ENCODE data around the gene RALGPS2.
"Not testable (repeated sequence)": the region's sequence is repeated elsewhere in the genome, so short reads cannot be mapped to it uniquely, and the experiment has no call there.

The RALGPS2 gene

GRCh38 chr1:178745260-178745659 lies 20.2 kb downstream of the RALGPS2 start:
- H3K36me3 ChIP-seq (ENCODE audit: insufficient read depth, low read length) = peaks cover 26% of the 10 kb centered on the region
- H3K4me3 ChIP-seq = no peak overlapping the region
- TF ChIP-seq POLR2AphosphoS5 (IDR thresholded peaks at IDR 0.05; ENCODE audit: borderline replicate concordance, low read depth, low read length) (no peak), EZH2 (IDR thresholded peaks at IDR 0.05) (no peak), FOXP2 (optimal IDR thresholded peaks at IDR 0.05; ENCODE audit: control extremely low read depth, extremely low read length, insufficient read depth) (no peak)
- H3K27ac ChIP-seq = no peak overlapping the region
- H3K9me3 ChIP-seq (ENCODE audit: low read depth, low read length) = peaks cover 8% of the 10 kb centered on the region; the same call in 1 of the 2 replicates
- no peak for DNase-seq (ENCODE audit: low read depth, low spot score)
- no peak overlapping the region for H3K9ac ChIP-seq (ENCODE audit: insufficient read length)

DNA sequence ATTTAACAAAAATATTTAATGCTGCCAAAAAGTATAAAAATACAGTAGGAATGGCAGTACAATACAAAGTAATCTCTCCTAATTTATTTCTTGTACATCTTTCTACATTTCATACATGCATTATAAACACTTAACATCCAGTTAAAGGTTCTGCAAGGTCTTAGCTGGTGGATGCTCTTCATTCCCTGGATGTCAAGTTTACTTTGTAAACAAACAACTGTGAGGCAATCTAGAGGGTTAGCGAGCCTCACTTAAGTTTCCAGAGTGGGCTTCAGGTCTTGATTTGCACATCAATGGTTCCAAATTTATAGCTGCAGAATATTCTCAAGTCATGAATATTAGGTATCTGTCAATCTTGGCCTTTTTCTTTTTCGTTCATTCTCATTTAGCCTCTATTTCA lies 21.3 kb downstream of the RALGPS2 start:
- no peak overlapping the region for H3K4me3 ChIP-seq
- no peak overlapping the region for H3K27ac ChIP-seq
- no peak for DNase-seq (ENCODE audit: low read depth, low spot score)
- peaks cover 23% of the 10 kb centered on the region for H3K36me3 ChIP-seq (ENCODE audit: insufficient read depth, low read length)
- H3K9ac ChIP-seq (ENCODE audit: insufficient read length) = no peak overlapping the region
- H3K9me3 ChIP-seq (ENCODE audit: low read depth, low read length) = peaks cover 8% of the 10 kb centered on the region; the same call in 1 of the 2 replicates
- TF ChIP-seq EZH2 (IDR thresholded peaks at IDR 0.05) (no peak), POLR2AphosphoS5 (IDR thresholded peaks at IDR 0.05; ENCODE audit: borderline replicate concordance, low read depth, low read length) (no peak), FOXP2 (optimal IDR thresholded peaks at IDR 0.05; ENCODE audit: control extremely low read depth, extremely low read length, insufficient read depth) (no peak)

DNA sequence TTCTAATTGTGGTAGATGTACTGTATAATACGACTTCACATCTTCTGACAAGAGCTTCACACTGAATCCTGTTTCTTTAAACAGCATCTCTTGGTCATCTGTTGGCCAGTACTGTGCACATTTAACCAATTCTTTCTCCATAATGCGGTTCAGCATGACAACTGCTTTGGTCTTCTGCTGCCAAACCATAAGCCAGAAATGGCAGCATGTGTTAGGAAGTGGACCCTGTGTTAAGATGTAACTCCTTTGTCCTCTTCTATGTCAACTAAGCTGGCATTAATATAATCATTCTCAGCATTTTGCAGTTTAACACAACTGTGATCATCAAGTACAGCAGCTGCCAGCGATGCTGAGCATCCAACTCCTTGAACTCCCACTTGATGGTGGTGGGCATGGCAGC lies 22.3 kb downstream of the RALGPS2 start:
- H3K27ac ChIP-seq; H3K4me3 ChIP-seq; DNase-seq (ENCODE audit: low read depth, low spot score); H3K9me3 ChIP-seq (ENCODE audit: low read depth, low read length); H3K9ac ChIP-seq (ENCODE audit: insufficient read length): not testable (repeated sequence)
- peaks cover 16% of the 10 kb centered on the region for H3K36me3 ChIP-seq (ENCODE audit: insufficient read depth, low read length)

DNA sequence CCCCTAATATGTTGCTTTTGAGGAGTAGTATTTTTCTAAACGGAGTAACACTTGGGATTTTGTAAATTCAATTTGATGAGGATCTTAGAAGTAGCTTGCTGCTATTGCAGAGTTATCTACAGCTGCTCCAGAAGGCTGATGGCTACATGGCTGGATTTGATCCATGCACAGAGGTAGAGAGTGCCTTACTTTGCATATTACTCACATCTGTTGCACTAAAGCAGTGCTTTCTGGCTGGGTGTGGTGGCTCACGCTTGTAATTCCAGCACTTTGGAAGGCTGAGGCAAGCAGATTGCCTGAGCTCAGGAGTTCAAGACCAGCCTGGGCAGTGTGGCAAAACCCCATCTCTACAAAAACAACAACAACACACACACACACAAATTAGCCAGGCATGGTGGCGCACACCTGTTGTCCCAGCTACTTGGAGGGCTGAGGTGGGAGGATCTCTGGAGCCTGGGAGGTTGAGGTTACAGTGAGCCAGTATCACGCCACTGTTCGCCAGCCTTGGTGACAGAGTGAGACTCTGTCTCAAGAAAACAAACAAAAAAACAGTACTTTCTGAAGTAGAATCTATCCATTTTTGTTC lies 24.6 kb downstream of the RALGPS2 start:
- no peak for DNase-seq (ENCODE audit: low read depth, low spot score)
- Histone ChIP-seq H3K9ac (ENCODE audit: insufficient read length) (no peak overlapping the region), H3K27ac (no peak overlapping the region), H3K9me3 (ENCODE audit: low read depth, low read length) (no peaks in the 10 kb centered on the region), H3K4me3 (no peak overlapping the region), H3K36me3 (ENCODE audit: insufficient read depth, low read length) (no peaks in the 10 kb centered on the region)
- TF ChIP-seq EZH2 (IDR thresholded peaks at IDR 0.05) (no peak), POLR2AphosphoS5 (IDR thresholded peaks at IDR 0.05; ENCODE audit: borderline replicate concordance, low read depth, low read length) (no peak), FOXP2 (optimal IDR thresholded peaks at IDR 0.05; ENCODE audit: control extremely low read depth, extremely low read length, insufficient read depth) (no peak)

DNA sequence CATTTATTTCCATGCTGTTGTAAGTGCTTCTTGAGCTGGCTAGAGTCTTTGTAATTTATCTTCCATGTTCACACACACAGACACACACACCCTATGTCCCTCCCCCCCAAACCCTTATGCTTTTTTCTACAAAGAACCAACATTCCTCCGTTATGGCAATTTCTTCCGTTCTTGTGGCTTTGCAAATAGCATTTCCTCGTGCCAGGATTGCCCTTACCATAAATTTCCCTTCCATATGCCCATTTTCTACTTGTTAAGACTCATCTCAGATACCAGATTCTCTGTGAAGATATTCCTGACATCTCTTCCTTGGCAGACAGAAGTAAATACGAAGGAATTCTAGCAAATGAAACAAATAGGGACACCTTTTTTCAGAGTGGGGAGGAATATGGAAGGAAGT lies 26.0 kb downstream of the RALGPS2 start:
- Histone ChIP-seq H3K27ac (no peak overlapping the region), H3K9ac (ENCODE audit: insufficient read length) (no peak overlapping the region), H3K4me3 (no peak overlapping the region), H3K36me3 (ENCODE audit: insufficient read depth, low read length) (no peaks in the 10 kb centered on the region), H3K9me3 (ENCODE audit: low read depth, low read length) (no peaks in the 10 kb centered on the region)
- DNase-seq (ENCODE audit: low read depth, low spot score) = no peak
- TF ChIP-seq FOXP2 (optimal IDR thresholded peaks at IDR 0.05; ENCODE audit: control extremely low read depth, extremely low read length, insufficient read depth) = no peak
- no peak for TF ChIP-seq POLR2AphosphoS5 (IDR thresholded peaks at IDR 0.05; ENCODE audit: borderline replicate concordance, low read depth, low read length)
- TF ChIP-seq EZH2 (IDR thresholded peaks at IDR 0.05) = no peak

DNA sequence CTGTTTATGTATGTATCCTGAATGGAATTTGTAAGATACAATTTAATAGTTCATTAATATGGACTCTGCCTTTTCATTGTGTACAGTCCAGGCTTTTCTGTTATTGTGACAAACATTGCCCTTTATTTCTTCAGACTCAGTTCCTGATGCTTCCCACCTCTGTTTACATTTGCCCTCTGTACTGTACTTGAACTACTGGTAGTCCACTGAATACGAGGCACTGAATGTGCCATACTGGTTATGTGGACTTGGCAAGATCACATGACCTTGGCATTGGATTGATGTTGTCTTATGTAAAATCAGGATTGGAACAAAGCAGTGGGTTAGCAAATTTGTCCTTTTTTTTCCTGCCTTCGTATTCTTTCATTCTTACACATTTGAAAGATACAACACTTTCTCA lies 27.8 kb downstream of the RALGPS2 start:
- Histone ChIP-seq H3K27ac (no peak overlapping the region), H3K4me3 (no peak overlapping the region), H3K36me3 (ENCODE audit: insufficient read depth, low read length) (no peaks in the 10 kb centered on the region), H3K9ac (ENCODE audit: insufficient read length) (no peak overlapping the region), H3K9me3 (ENCODE audit: low read depth, low read length) (no peaks in the 10 kb centered on the region)
- TF ChIP-seq POLR2AphosphoS5 (IDR thresholded peaks at IDR 0.05; ENCODE audit: borderline replicate concordance, low read depth, low read length) = no peak
- no peak for TF ChIP-seq FOXP2 (optimal IDR thresholded peaks at IDR 0.05; ENCODE audit: control extremely low read depth, extremely low read length, insufficient read depth)
- TF ChIP-seq EZH2 (IDR thresholded peaks at IDR 0.05) = no peak
- DNase-seq (ENCODE audit: low read depth, low spot score) = no peak

GRCh38 chr1:178754655-178755256 lies 29.7 kb downstream of the RALGPS2 start:
- H3K36me3 ChIP-seq (ENCODE audit: insufficient read depth, low read length) = not testable (repeated sequence)

GRCh38 chr1:178768423-178768822 lies 43.4 kb downstream of the RALGPS2 start:
- DNase-seq (ENCODE audit: low read depth, low spot score) = no peak
- TF ChIP-seq EZH2 (IDR thresholded peaks at IDR 0.05) = no peak
- no peak overlapping the region for H3K27ac ChIP-seq
- no peaks in the 10 kb centered on the region for H3K36me3 ChIP-seq (ENCODE audit: insufficient read depth, low read length)
- no peak overlapping the region for H3K4me3 ChIP-seq
- H3K9me3 ChIP-seq (ENCODE audit: low read depth, low read length) = no peaks in the 10 kb centered on the region
- no peak overlapping the region for H3K9ac ChIP-seq (ENCODE audit: insufficient read length)

More at GRCh38 chr1:178754655-178755256, 29.7 kb downstream of the RALGPS2 start:
- not testable (repeated sequence) for H3K27ac ChIP-seq; H3K9ac ChIP-seq (ENCODE audit: insufficient read length); H3K9me3 ChIP-seq (ENCODE audit: low read depth, low read length); H3K4me3 ChIP-seq; DNase-seq (ENCODE audit: low read depth, low spot score)

- no peaks in the 10 kb centered on the region for H3K36me3 ChIP-seq (ENCODE audit: insufficient read depth, low read length)
- DNase-seq (ENCODE audit: low read depth, low spot score) = no peak
- H3K4me3 ChIP-seq = no peak overlapping the region
- H3K27ac ChIP-seq = no peak overlapping the region
- no peaks in the 10 kb centered on the region for H3K9me3 ChIP-seq (ENCODE audit: low read depth, low read length)
- H3K9ac ChIP-seq (ENCODE audit: insufficient read length) = no peak overlapping the region
- TF ChIP-seq FOXP2 (optimal IDR thresholded peaks at IDR 0.05; ENCODE audit: control extremely low read depth, extremely low read length, insufficient read depth) = no peak
- TF ChIP-seq POLR2AphosphoS5 (IDR thresholded peaks at IDR 0.05; ENCODE audit: borderline replicate concordance, low read depth, low read length) = no peak
- no peak for TF ChIP-seq EZH2 (IDR thresholded peaks at IDR 0.05)
Measured at GRCh38 chr1:178772952-178773351, 47.9 kb downstream of the RALGPS2 start.

Measured in SK-N-MC (cell line).